Vagina (tissue), 2 donors: Measurements from ENCODE around the gene KRTAP5-3.

Source experiments
- CTCF ChIP-seq, 3 experiments: fragments of 450-650 bp in 2 of 3; fragments of 200-600 bp in 1 of 3; sonication (generic) in 1 of 3; IDR thresholded peaks; one replicate each; pipeline ENCODE4 v1.5.1; 2017 to 2019; ENCODE audit warnings: antibody characterized with exemption in 3 of 3, mild to moderate bottlenecking in 2 of 3, moderate library complexity in 2 of 3
- POLR2AphosphoS5 ChIP-seq, 2 donors: sonication (generic); formaldehyde crosslinking; IDR thresholded peaks; one replicate each; pipeline ENCODE4 v1.9.0; 2017; ENCODE audit warnings: antibody characterized with exemption in 2 of 2, mild to moderate bottlenecking in 2 of 2, low read depth in 1 of 2; ENCODE audit not compliant: insufficient read depth in 1 of 2

DNA sequence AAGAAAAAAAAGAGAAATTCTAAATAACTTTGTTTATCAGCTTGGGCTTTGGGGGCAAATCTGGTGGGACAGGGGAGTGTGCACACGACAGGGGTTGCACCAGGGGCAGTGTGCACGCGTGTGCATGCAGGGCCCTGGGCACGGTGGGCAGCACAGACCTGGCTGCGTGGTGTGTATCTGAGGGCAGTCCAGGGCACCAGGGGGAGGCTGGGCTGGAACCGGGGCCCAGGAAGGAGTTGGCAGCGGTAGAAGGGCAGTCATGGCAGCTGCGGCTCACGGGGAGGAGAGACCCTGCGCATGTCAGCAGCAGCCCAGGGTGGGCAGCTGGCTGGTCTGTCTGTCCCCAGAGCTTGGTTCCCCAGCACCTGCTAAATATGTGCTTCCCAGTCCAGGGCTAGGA is 25.6 kb upstream of the KRTAP5-3 start:
- TF ChIP-seq POLR2AphosphoS5 (IDR thresholded peaks at IDR 0.05; ENCODE audit: insufficient read depth in 1 of 2, low read depth in 1 of 2) (no peak), CTCF (IDR thresholded peaks at IDR 0.05) (no peak)
